H9 (cell line): ENCODE results near the gene SCRN1. TPM values are rescaled to one million over a fixed set of nuclear protein-coding genes. Genes with fewer than 3 reads are reported as not detected.

Source experiments
- DNase-seq: peaks from one replicate; pipeline ENCODE4 v3.0.0-alpha.2; 2017
- H2AFZ ChIP-seq: one replicate; pipeline ENCODE4 v1.6.1; 2013; ENCODE audit warnings: mild to moderate bottlenecking, low read length, control low read depth, moderate library complexity
- H2AK5ac ChIP-seq: 2 replicates; pipeline ENCODE4 v1.6.1; 2013; ENCODE audit warnings: low read length, control low read depth, mixed read lengths; ENCODE audit not compliant: insufficient read length
- H2BK120ac ChIP-seq: one replicate; pipeline ENCODE4 v1.6.1; 2013; ENCODE audit warnings: low read depth, mild to moderate bottlenecking, low read length, control low read depth, inconsistent platforms; ENCODE audit not compliant: poor library complexity, severe bottlenecking
- H2BK12ac ChIP-seq: 2 replicates; pipeline ENCODE4 v1.6.1; 2013; ENCODE audit warnings: low read length, control low read depth, mixed read lengths, low read depth; ENCODE audit not compliant: insufficient read length
- H2BK15ac ChIP-seq: 2 replicates; pipeline ENCODE4 v1.6.1; 2013; ENCODE audit warnings: low read depth, low read length, control low read depth
- H2BK20ac ChIP-seq: one replicate; pipeline ENCODE4 v1.6.1; 2013; ENCODE audit warnings: low read depth, mild to moderate bottlenecking, low read length, control low read depth, inconsistent platforms; ENCODE audit not compliant: poor library complexity, severe bottlenecking
- H2BK5ac ChIP-seq: 2 replicates; pipeline ENCODE4 v1.6.1; 2013; ENCODE audit warnings: low read length, control low read depth, mixed read lengths; ENCODE audit not compliant: insufficient read length
- H3K14ac ChIP-seq: 2 replicates; pipeline ENCODE4 v1.6.1; 2013; ENCODE audit warnings: low read length, control low read depth; ENCODE audit not compliant: insufficient read depth
- H3K18ac ChIP-seq: 2 replicates; pipeline ENCODE4 v1.6.1; 2013; ENCODE audit warnings: low read depth, mild to moderate bottlenecking, mixed read lengths, low read length, control low read depth; ENCODE audit not compliant: insufficient read length
- H3K23ac ChIP-seq: 2 replicates; pipeline ENCODE4 v1.6.1; 2013; ENCODE audit warnings: low read length, control low read depth, mixed read lengths, low read depth; ENCODE audit not compliant: insufficient read length
- H3K23me2 ChIP-seq: 2 replicates; pipeline ENCODE4 v1.6.1; 2013; ENCODE audit warnings: low read depth, mild to moderate bottlenecking, mixed read lengths, low read length, control low read depth; ENCODE audit not compliant: insufficient read length, poor library complexity, severe bottlenecking
- H3K27ac ChIP-seq: 2 replicates; pipeline ENCODE4 v1.5.1; 2013; ENCODE audit warnings: low read length, control low read depth, mixed read lengths, low read depth; ENCODE audit not compliant: insufficient read length
- H3K27me3 ChIP-seq: 2 replicates; pipeline ENCODE4 v1.6.1; 2013; ENCODE audit warnings: low read length, control low read depth, inconsistent platforms; ENCODE audit not compliant: insufficient read depth
- H3K4ac ChIP-seq: 2 replicates; pipeline ENCODE4 v1.6.1; 2013; ENCODE audit warnings: low read depth, mild to moderate bottlenecking, control low read depth, inconsistent platforms, low read length, moderate library complexity
- H3K4me1 ChIP-seq: 2 replicates; pipeline ENCODE4 v1.6.1; 2013; ENCODE audit warnings: low read length, control low read depth, inconsistent platforms; ENCODE audit not compliant: insufficient read depth
- H3K4me2 ChIP-seq: 2 replicates; pipeline ENCODE4 v1.6.1; 2013; ENCODE audit warnings: low read length, control low read depth, mixed read lengths; ENCODE audit not compliant: insufficient read length, insufficient read depth
- H3K56ac ChIP-seq: 2 replicates; pipeline ENCODE4 v1.6.1; 2013; ENCODE audit warnings: low read depth, mild to moderate bottlenecking, mixed read lengths, low read length, control low read depth; ENCODE audit not compliant: insufficient read length
- H3K79me1 ChIP-seq: 2 replicates; pipeline ENCODE4 v1.6.1; 2013; ENCODE audit warnings: low read depth, mild to moderate bottlenecking, moderate library complexity, low read length, control low read depth, inconsistent platforms; ENCODE audit not compliant: insufficient read depth, poor library complexity, severe bottlenecking
- H3K79me2 ChIP-seq: 2 replicates; pipeline ENCODE4 v1.6.1; 2013; ENCODE audit warnings: low read length, control low read depth, inconsistent platforms; ENCODE audit not compliant: insufficient read depth
- H3K9ac ChIP-seq: 2 replicates; pipeline ENCODE4 v1.6.1; 2013; ENCODE audit warnings: low read length, control low read depth, mixed read lengths; ENCODE audit not compliant: insufficient read length; ENCODE audit errors: extremely low read depth
- H3K9me3 ChIP-seq: one replicate; pipeline ENCODE4 v1.6.1; 2013; ENCODE audit warnings: low read depth, low read length, inconsistent platforms; ENCODE audit not compliant: control insufficient read depth
- H3T11ph ChIP-seq: one replicate; pipeline ENCODE4 v1.6.1; 2013; ENCODE audit warnings: mild to moderate bottlenecking, low read length, control low read depth, inconsistent platforms
- H4K20me1 ChIP-seq: one replicate; pipeline ENCODE4 v1.6.1; 2013; ENCODE audit not compliant: control insufficient read depth, insufficient read length, insufficient read depth
- H4K5ac ChIP-seq: 2 replicates; pipeline ENCODE4 v1.6.1; 2013; ENCODE audit warnings: low read depth, mild to moderate bottlenecking, mixed read lengths, low read length, control low read depth; ENCODE audit not compliant: insufficient read length
- H4K8ac ChIP-seq: replicated peaks from 2 replicates; pipeline ENCODE4 v1.6.1; 2013; ENCODE audit warnings: low read length, control low read depth, mixed read lengths, low read depth; ENCODE audit not compliant: insufficient read length
- H4K91ac ChIP-seq: 2 replicates; pipeline ENCODE4 v1.6.1; 2013; ENCODE audit warnings: low read depth, mild to moderate bottlenecking, moderate library complexity, mixed read lengths, low read length, control low read depth; ENCODE audit not compliant: insufficient read length
- H3K27ac Mint-ChIP-seq, 3 experiments: 2 replicates in 2 of 3; 3 replicates in 1 of 3; pipeline ENCODE4 v1.8.0; 2020 to 2021; ENCODE audit warnings: mixed read lengths in 3 of 3, mild to moderate bottlenecking in 1 of 3, moderate library complexity in 1 of 3
- H3K27me3 Mint-ChIP-seq: 2 replicates; pipeline ENCODE4 v1.8.0; 2021; ENCODE audit warnings: low read depth, mild to moderate bottlenecking, moderate library complexity, mixed read lengths
- H3K36me3 Mint-ChIP-seq, 3 experiments: 2 replicates in 2 of 3; 3 replicates in 1 of 3; pipeline ENCODE4 v1.8.0; 2020 to 2021; ENCODE audit warnings: low read depth in 3 of 3, mixed read lengths in 3 of 3; ENCODE audit not compliant: insufficient read depth in 1 of 3
- H3K4me1 Mint-ChIP-seq, 2 experiments: 2 replicates each; pipeline ENCODE4 v1.8.0; 2020; ENCODE audit warnings: mixed read lengths in 2 of 2
- H3K4me3 Mint-ChIP-seq, 2 experiments: 2 replicates in 1 of 2; 3 replicates in 1 of 2; pipeline ENCODE4 v1.8.0; 2020 to 2021; ENCODE audit warnings: mild to moderate bottlenecking in 2 of 2, mixed read lengths in 2 of 2, moderate library complexity in 1 of 2
- H3K9me3 Mint-ChIP-seq, 2 experiments: 2 replicates in 1 of 2; 3 replicates in 1 of 2; pipeline ENCODE4 v1.8.0; 2020; ENCODE audit warnings: mild to moderate bottlenecking in 2 of 2, mixed read lengths in 2 of 2, moderate library complexity in 1 of 2
- CTCF ChIP-seq: fragments of 200-600 bp; sonication (generic); conservative IDR thresholded peaks from 3 replicates; pipeline ENCODE4 v1.8.0; 2021; ENCODE audit warnings: antibody characterized with exemption, mild to moderate bottlenecking
- WGBS: extraction: QIAGEN DNeasy Blood & Tissue Kit; methylation state at CpG from one replicate; pipeline ENCODE4 v1.1.7; 2013; ENCODE audit warnings: missing lambda C conversion rate, low lambda C conversion rate, mixed read lengths; ENCODE audit not compliant: insufficient read length; ENCODE audit errors: extremely low coverage; 5-methylcytosine and 5-hydroxymethylcytosine counted together
- total RNA-seq: library from RNA; stranded (reverse); gene quantifications from 2 replicates; pipeline ENCODE4 v1.2.1, GENCODE V29; 2021

The SCRN1 gene
- total RNA-seq, 1 experiment from 2014 or later, result 101 TPM

- H3K9ac ChIP-seq, result no peak overlapping the region
- H3K27ac Mint-ChIP-seq, result no peak overlapping the region
These were observed 15.9 kb upstream of the SCRN1 start for GRCh38 chr7:30005464-30005863.

More at GRCh38 chr7:30005464-30005863, 15.9 kb upstream of the SCRN1 start:
- H3K18ac ChIP-seq, result no peak overlapping the region
- no peaks in the 10 kb centered on the region for H4K20me1 ChIP-seq
- no peak overlapping the region for H4K5ac ChIP-seq
- no peaks in the 10 kb centered on the region for H3K27me3 ChIP-seq
- H4K8ac ChIP-seq, result no peak overlapping the region
- H2BK15ac ChIP-seq, result no peak overlapping the region
- Mint-ChIP-seq H3K27me3 (no peaks in the 10 kb centered on the region), H3K9me3 (no peaks in the 10 kb centered on the region; a peak in 1 of 5 replicates), H3K4me1 (peaks cover 15 to 17% of the 10 kb centered on the region in 2 experiments), H3K4me3 (no peak overlapping the region), H3K36me3 (no peaks in the 10 kb centered on the region)
- no peaks in the 10 kb centered on the region for H3K9me3 ChIP-seq
- no peaks in the 10 kb centered on the region; the same call in 1 of the 2 replicates for H3K4me1 ChIP-seq
- H3K23ac ChIP-seq, result no peak overlapping the region
- H2BK5ac ChIP-seq, result no peak overlapping the region
- no peak overlapping the region for H3K4me2 ChIP-seq
- no peaks in the 10 kb centered on the region for H3K79me1 ChIP-seq
- no CpG with 5 or more reads among the region's 3 CpGs for WGBS
- H4K91ac ChIP-seq, result no peak overlapping the region
- no peak overlapping the region for H2AK5ac ChIP-seq
- no peak for DNase-seq
- H3K4ac ChIP-seq, result no peak overlapping the region
- H3K23me2 ChIP-seq, result no peaks in the 10 kb centered on the region
- no peak for TF ChIP-seq CTCF
- H2BK120ac ChIP-seq, result no peak overlapping the region
- no peak overlapping the region for H3K56ac ChIP-seq
- H2BK20ac ChIP-seq, result no peak overlapping the region
- H3T11ph ChIP-seq, result peak overlapping the region; percentile 67
- H3K27ac ChIP-seq, result no peak overlapping the region
- no peaks in the 10 kb centered on the region for H3K79me2 ChIP-seq
- no peak overlapping the region for H2AFZ ChIP-seq
- H2BK12ac ChIP-seq, result no peak overlapping the region
- no peak overlapping the region for H3K14ac ChIP-seq
